H4 (cell line): ENCODE results near the gene RDH5. TPM values are rescaled to one million over a fixed set of nuclear protein-coding genes. Genes with fewer than 3 reads are reported as not detected.
A peak's percentile ranks its signal among the peaks of the same experiment; 100 is the strongest.

Experiments used
- DNase-seq: peaks from one replicate; pipeline ENCODE4 v3.0.0-alpha.2; 2015; ENCODE audit warnings: low spot score
- total RNA-seq: library from RNA; depleted of rRNA; stranded (reverse); fragments of >200 nt; shearing (Covaris generic); gene quantifications from 2 replicates; pipeline ENCODE4 v1.2.3, GENCODE V29; 2014

RDH5 gene
- total RNA-seq, 1 experiment from 2014 or later, result 0.81 TPM

GRCh38 chr12:55712700-55713415 is 7.3 kb upstream of the RDH5 start:
- DNase-seq, result no peak

GRCh38 chr12:55713721-55714120 is 6.5 kb upstream of the RDH5 start:
- DNase-seq, result no peak

- no peak for DNase-seq
Measured at GRCh38 chr12:55715169-55715764, 4.9 kb upstream of the RDH5 start.

GRCh38 chr12:55715833-55716581 is 4.2 kb upstream of the RDH5 start, which contains the start of gene BLOC1S1:
Gene BLOC1S1, plus strand, starts transcription at chr12:55716046. Its CDS starts 6 bp downstream, at chr12:55716052.
- peak; percentile 91 for DNase-seq

GRCh38 chr12:55716582-55716957 is 3.6 kb upstream of the RDH5 start:
- DNase-seq, result no peak

GRCh38 chr12:55717011-55718007 is 2.9 kb upstream of the RDH5 start:
- DNase-seq, result no peak

GRCh38 chr12:55718015-55718414 is 2.2 kb upstream of the RDH5 start:
- no peak for DNase-seq

GRCh38 chr12:55718624-55719275 is 1.4 kb upstream of the RDH5 start:
- DNase-seq, result no peak

- no peak for DNase-seq
Measured at GRCh38 chr12:55719371-55719770, 822 bp upstream of the RDH5 start.

- DNase-seq, result peak; percentile 91
Measured at GRCh38 chr12:55720894-55721444, 776 bp downstream of the RDH5 start.

GRCh38 chr12:55721601-55722213 is 1.5 kb downstream of the RDH5 start:
- no peak for DNase-seq

- DNase-seq, result no peak
Measured at GRCh38 chr12:55722948-55723347, 2.8 kb downstream of the RDH5 start.

- no peak for DNase-seq
Measured at GRCh38 chr12:55723516-55724225, 3.5 kb downstream of the RDH5 start.

- DNase-seq, result peak; percentile 66
Measured at GRCh38 chr12:55724226-55724939, 4.2 kb downstream of the RDH5 start.

GRCh38 chr12:55724940-55725309 is 4.7 kb downstream of the RDH5 start:
- no peak for DNase-seq

GRCh38 chr12:55725556-55725955 is 5.4 kb downstream of the RDH5 start:
- no peak for DNase-seq

GRCh38 chr12:55726971-55727370 is 6.8 kb downstream of the RDH5 start:
- DNase-seq, result no peak

GRCh38 chr12:55727643-55728185 is 7.5 kb downstream of the RDH5 start:
- peak; percentile 50 for DNase-seq
